Activated naive CD4-positive, alpha-beta T cell treated with anti-CD3 and anti-CD28 coated beads, Interleukin-2, amount 10 ng/mL, durations not matched to agents 7 days and 5 days (primary cell): ENCODE measurements around the gene FBXO5.
A peak's percentile ranks its signal among the peaks of the same experiment; 100 is the strongest.

Source experiments
- CTCF ChIA-PET: fragments of 350-600 bp; sonication (Branson Sonifier 250); formaldehyde crosslinking; loops from one replicate; lab custom pipeline; 2021; ENCODE audit warnings: antibody characterized with exemption; lab: Charles Lee
- DNase-seq: peaks from one replicate; pipeline ENCODE4 v3.0.0-alpha.2; 2020
- H3K27ac Mint-ChIP-seq: one replicate; pipeline ENCODE4 v1.8.0; 2021; ENCODE audit warnings: mild to moderate bottlenecking, moderate library complexity, mixed read lengths
- H3K27me3 Mint-ChIP-seq: one replicate; pipeline ENCODE4 v1.8.0; 2021; ENCODE audit warnings: mild to moderate bottlenecking, mixed read lengths
- H3K36me3 Mint-ChIP-seq: one replicate; pipeline ENCODE4 v1.8.0; 2021; ENCODE audit warnings: mixed read lengths
- H3K4me1 Mint-ChIP-seq: one replicate; pipeline ENCODE4 v1.8.0; 2021; ENCODE audit warnings: mixed read lengths
- H3K4me3 Mint-ChIP-seq: one replicate; pipeline ENCODE4 v1.8.0; 2021; ENCODE audit warnings: mild to moderate bottlenecking, moderate library complexity, mixed read lengths
- H3K9me3 Mint-ChIP-seq: one replicate; pipeline ENCODE4 v1.8.0; 2021; ENCODE audit warnings: mixed read lengths

FBXO5 gene, protein sequence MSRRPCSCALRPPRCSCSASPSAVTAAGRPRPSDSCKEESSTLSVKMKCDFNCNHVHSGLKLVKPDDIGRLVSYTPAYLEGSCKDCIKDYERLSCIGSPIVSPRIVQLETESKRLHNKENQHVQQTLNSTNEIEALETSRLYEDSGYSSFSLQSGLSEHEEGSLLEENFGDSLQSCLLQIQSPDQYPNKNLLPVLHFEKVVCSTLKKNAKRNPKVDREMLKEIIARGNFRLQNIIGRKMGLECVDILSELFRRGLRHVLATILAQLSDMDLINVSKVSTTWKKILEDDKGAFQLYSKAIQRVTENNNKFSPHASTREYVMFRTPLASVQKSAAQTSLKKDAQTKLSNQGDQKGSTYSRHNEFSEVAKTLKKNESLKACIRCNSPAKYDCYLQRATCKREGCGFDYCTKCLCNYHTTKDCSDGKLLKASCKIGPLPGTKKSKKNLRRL

DNA sequence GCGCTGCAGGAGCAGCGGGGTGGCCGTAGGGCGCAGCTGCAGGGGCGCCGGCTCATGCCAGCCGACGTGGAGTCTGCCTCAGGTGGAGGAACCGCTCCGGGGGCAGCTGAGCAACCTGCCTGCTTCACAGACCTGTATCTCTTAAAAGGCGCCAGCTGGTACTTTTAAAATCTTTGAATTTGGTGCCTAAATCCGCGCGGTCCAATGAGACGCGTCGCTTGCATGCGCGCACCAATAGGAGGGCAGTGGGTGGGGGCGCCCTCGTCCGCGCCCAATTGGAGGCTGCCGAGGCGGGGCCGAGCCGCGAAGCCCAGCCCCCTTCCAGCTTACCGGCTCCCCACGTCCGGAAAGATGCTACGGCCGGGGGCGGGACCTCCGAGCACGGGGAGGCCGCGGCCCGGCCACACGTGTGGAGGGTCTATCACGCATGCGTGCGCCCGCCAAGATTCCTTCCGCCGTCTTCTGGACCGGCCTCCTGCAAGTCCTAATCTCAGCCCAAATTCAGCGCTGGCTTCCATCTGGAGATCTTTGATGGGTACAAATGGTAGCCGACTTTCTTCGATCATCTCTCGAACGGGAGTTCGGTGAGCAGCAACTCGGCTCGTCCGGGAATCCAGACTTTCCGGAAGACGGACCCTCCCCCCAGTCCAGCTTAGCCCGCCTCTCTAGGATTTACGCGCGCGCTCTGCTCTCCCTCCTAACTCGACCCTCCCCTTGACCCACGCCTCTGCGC is at the start of gene FBXO5:
Gene FBXO5 (minus strand): TSS at position 138 of the 733 bp plus-strand sequence. CDS start 82 bp downstream, at position 56.
- H3K4me1 Mint-ChIP-seq: peaks cover 51% of the 10 kb centered on the region
- peaks cover 52% of the 10 kb centered on the region for H3K36me3 Mint-ChIP-seq
- peak within 1 kb of the TSS; percentile 96 for H3K27ac Mint-ChIP-seq
- peak within 1 kb of the TSS; percentile 89 for H3K4me3 Mint-ChIP-seq
- H3K27me3 Mint-ChIP-seq: no peaks in the 10 kb centered on the region
- H3K9me3 Mint-ChIP-seq: no peaks in the 10 kb centered on the region
- CTCF ChIA-PET: interaction anchor here (0.7 to 1.2 kb wide), 2 partner anchors 13 to 17 kb away, joined by 3 read pairs; no protein-coding TSS in a partner anchor
- DNase-seq: peak; percentile 98

DNA sequence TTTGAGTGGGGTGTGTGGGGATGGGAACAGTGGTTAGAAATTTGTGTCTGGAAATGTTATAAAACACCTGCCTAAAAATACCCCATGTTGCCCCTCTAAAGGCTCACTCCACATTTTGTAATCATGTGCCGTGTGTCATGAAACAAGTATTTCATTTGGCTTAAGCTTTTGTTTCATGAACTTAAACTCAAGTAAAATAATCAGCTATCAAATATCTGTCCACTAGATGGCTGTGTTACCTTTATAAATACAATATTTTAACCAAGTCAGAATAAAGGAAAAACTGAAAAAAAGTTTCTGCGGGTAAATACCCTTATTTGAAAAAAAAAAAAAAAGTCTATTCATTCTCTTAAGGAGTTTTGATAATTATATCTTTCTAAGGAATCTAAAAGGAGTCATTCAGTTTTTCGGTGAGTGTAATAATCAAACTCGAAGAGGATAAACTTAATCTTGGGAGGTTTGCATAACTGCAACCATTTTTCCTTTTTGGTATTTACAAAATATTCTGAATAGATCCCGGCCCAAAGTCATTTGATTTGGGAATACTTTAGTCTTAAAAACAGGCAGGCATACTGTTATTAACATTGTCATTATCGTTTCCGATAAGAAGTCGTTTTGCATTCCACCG is 49.5 kb upstream of the FBXO5 start:
- no peaks in the 10 kb centered on the region for H3K36me3 Mint-ChIP-seq
- DNase-seq: no peak
- H3K4me3 Mint-ChIP-seq: no peak overlapping the region
- no peaks in the 10 kb centered on the region for H3K4me1 Mint-ChIP-seq
- no peaks in the 10 kb centered on the region for H3K9me3 Mint-ChIP-seq
- CTCF ChIA-PET: interaction anchor here (1.2 kb wide), 1 partner anchor 916 kb away, joined by 3 read pairs; no protein-coding TSS in a partner anchor
- H3K27ac Mint-ChIP-seq: no peak overlapping the region
- H3K27me3 Mint-ChIP-seq: peaks cover 6% of the 10 kb centered on the region

DNA sequence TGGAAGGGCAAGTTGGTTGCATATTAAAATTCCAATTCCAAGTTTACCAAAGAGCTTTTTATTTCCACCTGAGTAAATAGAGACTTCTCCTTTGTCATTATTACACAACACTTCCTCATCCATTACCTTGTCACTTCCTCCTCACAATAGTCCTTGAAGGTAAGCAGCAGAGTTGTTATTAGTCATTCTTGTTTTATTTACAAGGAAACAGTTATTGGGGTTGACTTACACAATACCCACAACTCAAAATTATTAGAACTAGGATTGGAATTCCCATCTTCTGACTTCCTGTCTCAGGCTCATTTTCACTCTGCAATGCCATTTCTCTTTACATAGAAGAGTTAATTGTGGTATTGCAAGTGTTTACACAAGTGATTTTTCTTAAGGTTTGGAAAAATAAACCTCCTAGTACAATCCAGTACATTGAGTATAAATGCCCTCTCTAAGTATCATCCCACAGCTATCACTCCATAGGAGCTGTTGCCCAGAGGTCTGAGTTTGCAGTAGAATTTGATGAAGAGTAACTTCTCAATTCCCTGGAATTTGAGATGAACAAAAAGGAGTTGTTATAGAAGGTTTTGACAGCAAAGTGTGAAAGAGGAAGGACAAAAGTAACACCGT is 48.6 kb upstream of the FBXO5 start:
- Mint-ChIP-seq H3K36me3 (no peaks in the 10 kb centered on the region), H3K4me3 (no peak overlapping the region), H3K4me1 (no peaks in the 10 kb centered on the region), H3K27me3 (peaks cover 6% of the 10 kb centered on the region), H3K9me3 (no peaks in the 10 kb centered on the region), H3K27ac (no peak overlapping the region)
- CTCF ChIA-PET: interaction anchor here (0.6 to 1.4 kb wide), 3 partner anchors 8 to 917 kb away, joined by 3 read pairs; no protein-coding TSS in a partner anchor
- no peak for DNase-seq

DNA sequence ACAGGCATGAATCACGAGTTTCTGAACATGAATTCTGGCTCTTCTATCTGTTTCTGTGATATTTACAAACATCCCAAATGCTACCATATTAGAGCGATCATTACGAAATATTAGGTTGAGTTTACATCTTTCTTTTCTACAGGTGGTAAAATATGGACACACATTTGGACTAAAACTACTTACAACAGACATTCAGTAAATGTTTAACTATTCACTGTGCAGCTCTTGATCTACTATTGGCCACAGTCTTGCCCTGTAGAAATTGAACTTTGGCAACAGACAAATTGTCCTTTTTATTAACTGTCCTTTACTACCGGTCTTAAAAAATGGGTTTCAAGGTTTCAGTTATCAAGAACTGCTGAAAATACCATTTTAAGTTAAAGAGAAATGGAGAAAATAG is 46.1 kb upstream of the FBXO5 start:
- DNase-seq: no peak
- no peak overlapping the region for H3K4me3 Mint-ChIP-seq
- H3K9me3 Mint-ChIP-seq: no peaks in the 10 kb centered on the region
- H3K27me3 Mint-ChIP-seq: peaks cover 10% of the 10 kb centered on the region
- H3K36me3 Mint-ChIP-seq: no peaks in the 10 kb centered on the region
- H3K27ac Mint-ChIP-seq: no peak overlapping the region
- no peaks in the 10 kb centered on the region for H3K4me1 Mint-ChIP-seq
- CTCF ChIA-PET: no interaction called here

DNA sequence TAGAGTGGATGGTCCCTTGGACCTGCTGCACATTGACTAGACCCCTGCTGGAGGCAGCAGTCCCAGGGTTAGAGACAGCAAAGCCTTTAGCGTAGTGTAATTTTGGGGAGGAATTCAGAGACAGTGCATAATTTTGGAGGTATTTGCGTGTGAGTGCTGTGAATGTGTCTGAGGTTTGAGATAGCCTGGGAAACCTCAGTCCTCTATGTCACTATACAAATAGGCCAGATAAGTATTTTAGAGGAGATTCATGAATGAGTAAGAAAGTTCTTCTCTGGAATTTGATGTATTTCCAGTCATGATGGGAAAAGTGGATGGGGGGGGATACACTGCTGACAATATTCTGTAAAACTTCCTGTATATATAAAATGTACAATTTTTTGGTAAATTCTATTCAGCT is 45.4 kb upstream of the FBXO5 start:
- no peaks in the 10 kb centered on the region for H3K4me1 Mint-ChIP-seq
- no peaks in the 10 kb centered on the region for H3K9me3 Mint-ChIP-seq
- H3K27ac Mint-ChIP-seq: no peak overlapping the region
- CTCF ChIA-PET: no interaction called here
- H3K36me3 Mint-ChIP-seq: no peaks in the 10 kb centered on the region
- no peak for DNase-seq
- H3K4me3 Mint-ChIP-seq: no peak overlapping the region
- H3K27me3 Mint-ChIP-seq: peaks cover 12% of the 10 kb centered on the region

DNA sequence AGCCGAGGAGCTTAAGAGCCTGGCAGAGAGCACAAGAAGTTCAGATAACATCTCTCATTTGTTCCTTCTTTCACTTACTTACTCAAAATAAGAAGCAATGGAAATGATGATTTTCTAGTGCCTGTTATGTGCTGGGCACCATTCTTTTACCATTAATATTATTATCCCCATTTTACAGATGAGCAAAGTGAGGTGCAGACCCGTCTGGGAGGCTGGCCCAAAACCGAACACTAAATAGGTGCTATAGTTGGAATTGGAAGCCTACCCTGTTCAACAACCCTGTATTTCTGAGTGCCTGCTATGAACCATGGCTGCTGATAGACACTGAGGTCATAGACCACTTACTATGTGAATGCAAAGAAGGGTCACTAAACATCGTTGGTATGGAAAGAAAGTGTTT is 44.6 kb upstream of the FBXO5 start:
- H3K4me3 Mint-ChIP-seq: no peak overlapping the region
- no peak for DNase-seq
- no peaks in the 10 kb centered on the region for H3K4me1 Mint-ChIP-seq
- peaks cover 12% of the 10 kb centered on the region for H3K27me3 Mint-ChIP-seq
- no peak overlapping the region for H3K27ac Mint-ChIP-seq
- no peaks in the 10 kb centered on the region for H3K9me3 Mint-ChIP-seq
- no peaks in the 10 kb centered on the region for H3K36me3 Mint-ChIP-seq
- CTCF ChIA-PET: interaction anchor here (1.1 kb wide), 1 partner anchor 87 kb away, joined by 3 read pairs; no protein-coding TSS in a partner anchor

DNA sequence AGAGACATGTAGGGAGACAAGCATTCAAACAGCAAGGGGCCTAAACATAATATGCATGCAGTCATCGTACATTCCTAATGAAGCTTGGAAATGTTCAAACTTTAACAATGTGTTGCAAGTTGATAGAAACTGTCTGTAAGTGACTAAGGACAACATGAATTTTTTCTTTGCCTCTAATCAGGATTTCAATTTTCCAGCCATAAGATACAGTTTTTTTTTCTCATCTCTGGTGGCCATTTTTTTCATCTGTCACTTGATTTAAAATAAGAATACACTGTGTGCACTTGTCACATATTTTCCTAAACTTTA is 41.8 kb upstream of the FBXO5 start:
- Mint-ChIP-seq H3K4me3 (no peak overlapping the region), H3K4me1 (no peaks in the 10 kb centered on the region), H3K27me3 (peaks cover 12% of the 10 kb centered on the region), H3K36me3 (no peaks in the 10 kb centered on the region), H3K9me3 (no peaks in the 10 kb centered on the region), H3K27ac (no peak overlapping the region)
- DNase-seq: no peak
- CTCF ChIA-PET: interaction anchor here (1.0 to 2.8 kb wide), 5 partner anchors 11 to 70 kb away, joined by 3 to 18 read pairs (median 3); no protein-coding TSS in a partner anchor

DNA sequence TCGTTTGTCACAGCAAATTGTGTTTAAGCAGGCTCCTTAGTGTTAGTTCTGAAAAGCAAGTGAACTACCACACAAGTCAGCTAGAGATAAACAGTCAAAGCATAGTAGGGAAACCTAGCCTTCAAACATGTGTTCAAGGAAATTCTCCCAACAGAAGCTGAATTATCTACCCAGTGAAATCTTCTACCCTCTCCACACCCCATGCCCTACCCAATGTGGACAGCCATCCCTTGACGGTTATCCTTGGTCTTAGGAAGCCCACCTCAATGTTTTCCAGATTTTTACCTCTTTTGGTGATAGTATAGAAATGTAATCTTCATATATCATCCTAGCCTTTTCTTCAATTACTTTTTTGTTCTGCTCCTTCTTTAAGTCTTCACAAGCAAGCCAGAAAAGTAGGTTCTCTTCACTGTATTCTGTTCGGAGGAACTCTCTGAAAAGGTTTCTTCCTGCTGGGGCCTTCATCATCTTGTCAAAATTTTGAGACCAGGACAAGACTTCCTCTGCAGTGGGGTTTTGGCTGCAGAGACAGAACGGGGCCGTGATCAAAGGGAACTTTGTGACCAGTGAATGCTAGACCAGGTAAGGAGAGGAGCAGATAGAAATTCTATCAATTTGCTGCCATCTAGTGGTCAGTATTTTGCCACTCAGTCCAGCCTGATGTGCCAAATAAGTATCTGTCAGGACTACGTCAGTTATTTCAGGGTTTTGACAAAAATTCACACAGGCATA is 41.3 kb upstream of the FBXO5 start:
- DNase-seq: peak; percentile 50
- CTCF ChIA-PET: interaction anchor here (0.8 to 2.8 kb wide), 9 partner anchors 11 to 159 kb away, joined by 3 to 18 read pairs (median 3); no protein-coding TSS in a partner anchor

DNA sequence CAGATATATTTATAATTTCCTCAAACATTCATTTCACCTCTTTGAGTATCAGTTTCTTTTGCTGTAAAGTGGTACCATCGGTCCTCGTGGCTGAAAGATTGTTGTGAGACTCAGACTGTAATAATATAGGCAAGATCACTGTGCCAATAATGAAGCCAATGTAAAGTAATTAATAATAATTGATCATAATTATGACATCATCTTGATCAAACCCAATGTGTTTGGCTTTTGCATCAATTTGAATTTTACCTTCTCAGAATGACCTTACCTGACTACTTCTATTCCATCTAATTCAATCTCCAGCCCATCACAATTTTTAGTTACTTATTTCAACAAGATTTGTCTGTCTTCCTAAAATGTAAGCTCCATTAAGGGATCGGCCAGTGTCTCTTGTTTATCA is 35.5 kb upstream of the FBXO5 start:
- peaks cover 11% of the 10 kb centered on the region for H3K27me3 Mint-ChIP-seq
- H3K27ac Mint-ChIP-seq: no peak overlapping the region
- no peak for DNase-seq
- no peaks in the 10 kb centered on the region for H3K9me3 Mint-ChIP-seq
- no peaks in the 10 kb centered on the region for H3K4me1 Mint-ChIP-seq
- H3K36me3 Mint-ChIP-seq: no peaks in the 10 kb centered on the region
- H3K4me3 Mint-ChIP-seq: no peak overlapping the region
- CTCF ChIA-PET: interaction anchor here (1.0 kb wide), 1 partner anchor 8 kb away, joined by 4 read pairs; no protein-coding TSS in a partner anchor

More for the DNA sequence above, 41.3 kb upstream of the FBXO5 start:
- H3K4me1 Mint-ChIP-seq: no peaks in the 10 kb centered on the region
- H3K4me3 Mint-ChIP-seq: no peak overlapping the region
- no peaks in the 10 kb centered on the region for H3K36me3 Mint-ChIP-seq
- no peak overlapping the region for H3K27ac Mint-ChIP-seq
- H3K9me3 Mint-ChIP-seq: no peaks in the 10 kb centered on the region
- peaks cover 12% of the 10 kb centered on the region for H3K27me3 Mint-ChIP-seq

DNA sequence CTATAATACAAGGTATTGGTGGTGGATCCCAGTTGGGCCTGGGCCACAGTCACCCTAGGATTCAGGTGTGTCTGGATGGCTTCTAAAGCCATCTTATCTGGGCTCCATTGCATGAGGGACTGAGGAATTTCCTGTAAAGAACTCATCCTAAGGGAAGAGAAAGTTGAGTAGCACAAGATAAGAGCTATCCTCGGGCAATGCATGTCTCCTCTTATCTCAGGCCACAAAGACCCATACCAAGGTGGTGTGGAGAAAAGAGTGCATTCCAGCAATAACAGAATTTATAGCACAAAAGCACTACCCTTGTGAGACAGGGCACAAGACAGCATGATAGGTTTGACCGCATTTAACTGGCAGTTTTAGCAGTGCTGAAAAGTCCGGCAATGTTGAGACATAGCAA is 34.0 kb upstream of the FBXO5 start:
- Mint-ChIP-seq H3K9me3 (no peaks in the 10 kb centered on the region), H3K36me3 (no peaks in the 10 kb centered on the region), H3K4me3 (no peak overlapping the region), H3K27me3 (peaks cover 16% of the 10 kb centered on the region), H3K4me1 (no peaks in the 10 kb centered on the region), H3K27ac (no peak overlapping the region)
- CTCF ChIA-PET: interaction anchor here (1.1 kb wide), 1 partner anchor 118 kb away, joined by 3 read pairs; no protein-coding TSS in a partner anchor
- DNase-seq: no peak

DNA sequence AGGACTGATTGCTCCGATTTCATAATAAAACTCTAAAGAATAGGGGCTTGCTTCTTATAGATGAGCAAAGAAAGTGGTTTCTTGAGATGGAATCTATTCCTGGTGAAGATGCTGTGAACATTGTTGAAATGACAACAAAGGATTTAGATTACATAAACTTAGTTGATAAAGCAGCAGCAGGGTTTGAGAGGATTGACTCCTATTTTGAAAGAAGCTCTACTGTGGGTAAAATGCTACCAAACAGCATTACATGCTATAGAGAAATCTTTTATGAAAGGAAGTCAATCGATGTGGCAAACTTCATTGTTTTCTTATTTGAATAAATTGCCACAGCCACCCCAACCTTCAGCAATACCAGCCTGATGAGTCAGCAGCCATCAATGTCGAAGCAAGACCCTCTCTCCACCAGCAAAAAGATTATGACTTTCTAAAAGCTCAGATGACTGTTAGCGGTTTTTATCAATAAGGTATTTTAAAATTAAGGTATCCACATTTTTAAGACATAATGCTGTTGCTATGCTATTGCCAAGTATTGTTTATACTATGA is 32.3 kb upstream of the FBXO5 start:
- Mint-ChIP-seq H3K9me3 (no peaks in the 10 kb centered on the region), H3K4me3 (no peak overlapping the region), H3K27ac (no peak overlapping the region), H3K4me1 (no peaks in the 10 kb centered on the region), H3K27me3 (peaks cover 25% of the 10 kb centered on the region), H3K36me3 (no peaks in the 10 kb centered on the region)
- no peak for DNase-seq
- CTCF ChIA-PET: interaction anchor here (0.5 kb wide), 1 partner anchor 122 kb away, joined by 3 read pairs; no protein-coding TSS in a partner anchor

DNA sequence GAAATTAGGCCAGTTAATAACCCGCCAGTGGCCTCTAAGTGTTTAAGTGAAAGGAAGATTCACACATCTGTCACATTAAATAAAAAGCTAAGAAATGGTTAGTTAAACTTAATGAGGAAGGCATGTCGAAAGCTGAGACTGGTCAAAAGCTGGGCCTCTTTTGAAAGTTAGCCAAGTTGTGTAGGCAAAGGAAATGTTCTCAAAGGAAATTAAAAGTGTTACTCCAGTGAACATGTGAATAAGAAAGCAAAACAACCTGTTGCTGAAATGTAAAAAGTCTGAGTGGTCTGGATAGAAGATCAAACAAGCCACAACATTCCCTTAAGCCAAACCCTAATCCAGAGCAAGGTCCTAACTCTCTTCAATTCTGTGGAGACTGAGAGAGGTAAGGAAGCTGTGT is 30.6 kb upstream of the FBXO5 start:
- H3K27me3 Mint-ChIP-seq: peaks cover 28% of the 10 kb centered on the region
- no peak for DNase-seq
- no peak overlapping the region for H3K4me3 Mint-ChIP-seq
- no peak overlapping the region for H3K27ac Mint-ChIP-seq
- CTCF ChIA-PET: no interaction called here
- H3K4me1 Mint-ChIP-seq: no peaks in the 10 kb centered on the region
- no peaks in the 10 kb centered on the region for H3K36me3 Mint-ChIP-seq
- H3K9me3 Mint-ChIP-seq: no peaks in the 10 kb centered on the region

DNA sequence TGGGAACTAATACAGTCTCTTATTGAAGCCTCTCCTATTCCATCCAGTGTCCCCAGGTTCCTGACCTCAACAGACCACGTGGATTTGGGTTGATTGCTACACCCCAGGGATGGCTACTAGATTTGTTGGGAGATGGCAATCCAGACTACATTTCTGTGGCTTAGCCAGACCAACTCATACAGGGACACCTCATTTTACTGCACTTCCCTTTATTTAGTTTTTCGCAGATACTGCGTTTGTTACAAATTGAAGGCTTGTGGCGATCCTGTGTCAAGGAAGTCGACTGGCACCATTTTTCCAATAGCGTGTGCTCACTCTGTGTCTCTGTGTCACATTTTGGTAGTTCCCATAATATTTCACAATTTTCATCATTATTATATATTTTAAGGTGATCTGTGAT is 30.0 kb upstream of the FBXO5 start:
- Mint-ChIP-seq H3K9me3 (no peaks in the 10 kb centered on the region), H3K4me1 (no peaks in the 10 kb centered on the region), H3K27me3 (peaks cover 28% of the 10 kb centered on the region), H3K27ac (no peak overlapping the region), H3K4me3 (no peak overlapping the region), H3K36me3 (no peaks in the 10 kb centered on the region)
- CTCF ChIA-PET: no interaction called here
- no peak for DNase-seq
